Retinal pigment epithelial cell (primary cell): ENCODE data around the gene OTX1.

Source experiments
- DNase-seq: peaks from one replicate; pipeline ENCODE4 v3.0.0-alpha.2; 2010; ENCODE audit warnings: low read depth
- H3K4me3 ChIP-seq: 2 replicates; pipeline ENCODE4 v1.5.1; 2011; ENCODE audit warnings: mild to moderate bottlenecking, low read length, control low read depth, moderate library complexity
- CTCF ChIP-seq: conservative IDR thresholded peaks from 2 replicates; pipeline ENCODE4 v1.5.1; 2011; ENCODE audit warnings: low read depth, low read length, control low read depth, inconsistent platforms

OTX1 gene

GRCh38 chr2:63050334-63051041 lies at the start of gene OTX1:
OTX1 (plus strand) TSS chr2:63050830; CDS start chr2:63052991, 2,161 bp downstream.
- peak; percentile 52 for DNase-seq

GRCh38 chr2:63001576-63001975 lies 49.1 kb upstream of the OTX1 start:
- no peak for DNase-seq
- TF ChIP-seq CTCF = no peak
- no peak overlapping the region for H3K4me3 ChIP-seq

More at GRCh38 chr2:63050334-63051041, at the start of gene OTX1:
- peak; percentile 3 for TF ChIP-seq CTCF
- H3K4me3 ChIP-seq = peak within 1 kb of the TSS; percentile 91

- no peak for TF ChIP-seq CTCF
- DNase-seq = no peak
- no peak overlapping the region for H3K4me3 ChIP-seq
Observed at GRCh38 chr2:63003351-63003750, 47.3 kb upstream of the OTX1 start.

GRCh38 chr2:63007813-63008458 lies 42.7 kb upstream of the OTX1 start:
- TF ChIP-seq CTCF = no peak
- DNase-seq = no peak
- H3K4me3 ChIP-seq = no peak overlapping the region

- H3K4me3 ChIP-seq = no peak overlapping the region
- no peak for TF ChIP-seq CTCF
- no peak for DNase-seq
Observed at GRCh38 chr2:63008838-63009237, 41.8 kb upstream of the OTX1 start.

- DNase-seq = no peak
- TF ChIP-seq CTCF = no peak
- no peak overlapping the region for H3K4me3 ChIP-seq
Observed at GRCh38 chr2:63009490-63009889, 41.1 kb upstream of the OTX1 start.

- no peak for TF ChIP-seq CTCF
- no peak for DNase-seq
- H3K4me3 ChIP-seq = no peak overlapping the region
Observed at GRCh38 chr2:63012541-63012940, 38.1 kb upstream of the OTX1 start.
